GM21786 (cell line): ENCODE data around the gene GNB1L.

ENCODE experiments used
- ATAC-seq: cut with Tn5 transposase; IDR thresholded peaks from one replicate; pipeline ENCODE4 v1.9.1; 2021; ENCODE audit not compliant: unreplicated experiment

Gene GNB1L

DNA sequence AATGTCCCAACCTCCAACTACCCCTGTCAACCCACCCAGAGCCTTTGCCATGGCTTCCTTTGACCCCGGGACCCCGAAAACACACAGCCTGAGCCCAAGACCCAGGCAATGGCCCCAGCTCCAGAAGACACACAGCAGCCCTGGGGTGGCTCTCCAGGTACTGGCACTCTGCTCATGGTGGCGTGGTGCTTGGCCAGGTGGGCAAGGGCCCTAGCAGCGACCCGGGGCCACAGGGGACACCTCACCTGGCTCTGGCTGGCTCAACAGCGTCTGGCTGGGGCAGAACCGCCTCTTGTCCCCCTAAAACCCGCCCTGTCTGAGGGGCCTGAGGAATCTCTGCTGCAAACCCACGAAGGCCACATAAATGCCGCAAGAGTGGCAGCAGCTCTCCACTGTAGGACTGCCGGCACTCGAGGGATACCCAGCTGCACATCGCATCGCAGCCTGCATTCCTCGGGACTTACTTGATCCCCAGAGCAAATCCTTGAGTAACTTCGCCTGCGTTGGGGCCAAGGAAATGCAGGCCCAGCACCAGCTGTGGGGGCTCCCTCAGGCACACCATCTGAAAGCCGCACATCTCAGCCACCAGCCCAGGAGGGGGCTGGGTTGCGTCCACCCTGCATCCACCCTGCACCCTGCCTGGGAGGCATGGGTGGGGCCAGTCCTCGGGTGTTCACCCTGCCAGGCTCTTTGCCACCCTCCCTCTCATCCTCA lies 23.1 kb upstream of the GNB1L start:
- ATAC-seq, result no peak

DNA sequence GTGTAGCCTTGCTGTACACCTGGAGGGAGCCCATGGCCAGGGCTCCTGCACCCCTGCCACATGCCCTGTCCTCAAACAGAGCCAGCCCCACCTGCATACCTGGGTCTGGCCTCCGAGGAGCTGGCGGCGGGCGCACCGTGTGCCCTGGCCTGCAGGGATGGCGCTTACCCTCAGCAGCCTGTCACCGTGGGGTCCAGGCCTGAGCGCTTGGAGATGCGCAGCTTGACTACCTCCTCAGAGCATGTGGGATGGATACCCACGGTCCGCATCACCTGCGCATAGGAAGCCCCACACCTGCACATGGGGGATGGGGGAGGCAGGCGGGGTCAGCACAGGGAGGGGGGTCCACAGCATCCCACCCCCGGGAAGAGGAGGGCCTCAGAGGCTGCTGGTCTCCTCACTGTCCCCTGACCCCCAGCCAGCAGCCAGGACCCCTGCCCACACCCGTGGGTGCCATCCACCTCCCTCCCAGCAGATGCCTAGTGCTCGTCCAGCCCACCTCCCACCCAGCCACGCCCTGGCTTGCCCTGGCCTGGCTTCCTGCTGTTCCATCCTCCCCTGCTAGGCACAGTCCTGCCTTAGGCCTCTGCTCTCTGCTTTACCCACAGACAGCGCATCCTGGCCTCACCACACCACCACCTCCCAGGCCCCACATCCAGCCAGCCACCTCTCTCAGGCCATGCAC lies 22.4 kb upstream of the GNB1L start:
- ATAC-seq, result no peak

DNA sequence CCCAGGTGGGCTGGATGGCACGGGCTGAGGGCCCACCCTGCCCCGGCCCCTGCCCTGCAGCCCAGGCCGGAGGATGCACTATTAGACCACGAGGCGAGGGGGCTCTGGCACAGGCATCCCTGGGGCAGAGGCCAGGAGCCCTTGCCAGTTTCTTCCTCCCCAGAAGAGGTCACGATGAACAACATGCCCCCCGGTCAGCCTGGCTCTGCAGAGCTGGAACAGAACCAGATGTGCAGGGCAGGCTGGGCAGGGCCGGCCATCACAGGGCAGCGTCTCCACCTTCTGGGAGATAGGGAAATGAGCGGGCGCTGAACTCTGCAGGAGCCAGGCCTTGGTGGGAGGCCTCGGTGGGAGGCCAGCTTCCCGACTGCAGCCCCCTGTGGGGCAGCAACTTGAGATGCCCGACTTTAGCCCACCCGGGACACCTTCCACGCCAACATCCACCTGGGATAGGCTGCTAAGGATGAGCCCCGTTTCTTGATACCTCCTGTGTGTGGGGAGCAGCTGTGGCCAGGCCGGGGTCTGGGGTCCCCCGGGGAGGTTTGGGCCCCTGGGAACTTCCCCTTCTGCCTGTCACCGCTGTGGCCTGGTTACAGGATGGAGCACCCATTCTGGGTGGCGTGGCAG lies 21.8 kb upstream of the GNB1L start:
- no peak for ATAC-seq

DNA sequence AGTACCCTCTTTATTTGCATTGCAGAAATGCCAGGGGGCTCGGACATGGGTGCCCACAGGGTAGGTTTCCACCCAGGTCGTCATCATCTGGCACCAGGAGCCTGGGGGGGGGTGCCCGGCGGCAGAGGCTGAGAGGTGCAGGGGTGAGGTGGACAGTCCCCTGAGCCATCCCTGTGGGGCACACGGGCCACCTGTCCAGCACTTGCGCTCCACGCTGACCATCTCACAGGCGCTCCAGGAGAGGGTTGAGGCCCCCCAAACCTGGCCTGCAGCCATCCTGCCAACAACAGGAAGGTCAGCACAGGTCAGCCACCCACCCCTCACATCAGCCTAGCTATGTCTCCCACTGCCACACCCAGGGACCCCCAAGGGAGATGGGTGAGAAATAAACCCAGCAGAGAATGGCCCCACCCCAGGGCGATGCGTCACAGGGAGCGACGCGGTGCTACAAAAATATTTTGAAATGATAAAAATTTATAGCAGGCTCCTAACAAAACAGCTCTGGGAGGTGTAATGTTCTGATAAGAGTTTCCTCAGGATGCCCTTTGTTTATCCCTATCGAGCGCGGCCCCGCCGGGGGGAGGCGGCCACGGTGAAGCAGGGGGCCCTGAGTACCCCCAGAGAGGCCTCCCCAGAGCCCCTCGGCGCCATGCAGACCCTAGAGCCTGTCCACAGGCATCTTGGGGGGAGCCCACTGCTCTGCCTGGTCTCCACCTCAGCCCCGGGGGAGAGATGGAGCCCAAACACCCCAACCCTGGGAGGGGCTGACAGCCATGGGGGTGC lies 21.0 kb upstream of the GNB1L start:
- ATAC-seq, result no peak

DNA sequence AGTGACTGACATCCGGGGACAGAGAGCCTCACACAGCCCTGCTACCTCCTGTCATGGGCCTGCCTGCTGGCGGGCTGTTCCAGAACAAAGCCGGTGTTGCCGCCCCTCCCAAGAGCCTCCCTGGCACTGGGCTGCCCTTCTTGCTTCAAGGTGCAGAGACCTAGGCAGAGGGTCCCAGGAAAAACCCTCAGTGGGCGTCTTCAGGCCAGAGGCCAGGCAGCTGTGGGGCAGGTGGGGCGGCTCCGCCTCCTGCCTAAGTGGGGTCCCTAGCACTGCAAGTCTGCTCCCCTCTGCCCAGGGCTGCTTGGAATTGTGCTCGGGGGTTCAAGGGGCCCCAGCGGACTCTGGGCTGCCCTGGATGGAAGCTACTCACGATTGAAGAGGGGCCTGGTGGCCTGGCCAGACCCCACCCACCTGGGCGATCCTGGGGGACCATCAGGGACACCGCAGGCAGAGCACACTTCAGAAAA lies 20.4 kb upstream of the GNB1L start:
- no peak for ATAC-seq

DNA sequence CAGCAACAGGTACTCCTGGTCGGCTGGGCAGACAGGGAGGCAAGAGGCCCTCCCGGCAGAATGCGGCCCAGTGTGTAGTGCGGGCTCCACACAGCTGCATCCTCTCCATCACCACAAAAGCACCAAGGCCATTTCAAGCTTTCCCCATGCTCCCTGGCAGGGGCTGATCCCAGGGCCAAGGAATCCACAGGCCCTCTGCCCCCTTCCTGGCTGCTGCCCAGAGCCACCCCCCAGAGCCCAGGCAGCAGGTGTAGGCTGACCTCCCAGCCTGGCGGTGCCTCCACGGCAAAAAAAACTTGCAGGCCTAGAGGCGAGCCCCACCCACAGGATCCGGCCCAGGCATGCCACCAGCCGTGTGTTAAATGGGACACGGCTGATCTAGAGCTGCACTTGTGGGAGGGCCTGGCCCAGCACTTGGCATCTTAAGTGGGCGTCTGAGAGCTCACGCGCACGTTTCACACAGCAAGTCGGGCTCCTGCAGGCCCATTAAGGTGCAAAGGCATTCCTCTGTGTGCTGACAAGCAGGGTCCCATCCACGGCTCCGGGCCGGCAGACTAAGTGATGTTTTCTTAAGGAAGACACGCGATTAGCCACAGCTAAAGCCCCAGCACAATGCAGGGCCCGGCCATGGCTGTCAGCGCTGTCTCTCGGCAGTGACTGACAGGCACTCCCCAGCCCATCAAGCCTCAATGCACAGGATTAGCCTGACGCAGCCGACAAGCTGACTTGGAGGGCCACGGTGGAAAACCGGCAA lies 19.8 kb upstream of the GNB1L start:
- no peak for ATAC-seq

DNA sequence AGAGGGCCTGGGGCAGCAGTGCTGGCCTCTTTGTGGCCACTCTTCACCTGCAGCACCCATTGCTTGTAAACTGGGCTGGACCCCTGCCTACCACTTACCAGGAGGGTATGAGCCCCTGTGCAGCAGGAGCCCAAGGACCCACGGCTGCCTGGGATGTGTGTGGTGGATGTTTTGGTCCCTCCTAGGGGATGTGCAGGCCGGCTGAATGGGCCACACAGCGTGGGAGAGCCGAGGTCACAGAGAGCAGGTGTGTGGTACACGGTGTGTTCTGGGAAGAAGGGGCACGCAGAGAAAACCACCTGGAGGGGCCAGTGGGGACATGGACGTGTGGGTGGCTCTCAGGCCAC lies 19.3 kb upstream of the GNB1L start:
- ATAC-seq, result no peak

- ATAC-seq, result no peak
These were observed 18.7 kb upstream of the GNB1L start for GRCh38 chr22:19873138-19873959.

- ATAC-seq, result no peak
These were observed 18.1 kb upstream of the GNB1L start for GRCh38 chr22:19872779-19873137.

DNA sequence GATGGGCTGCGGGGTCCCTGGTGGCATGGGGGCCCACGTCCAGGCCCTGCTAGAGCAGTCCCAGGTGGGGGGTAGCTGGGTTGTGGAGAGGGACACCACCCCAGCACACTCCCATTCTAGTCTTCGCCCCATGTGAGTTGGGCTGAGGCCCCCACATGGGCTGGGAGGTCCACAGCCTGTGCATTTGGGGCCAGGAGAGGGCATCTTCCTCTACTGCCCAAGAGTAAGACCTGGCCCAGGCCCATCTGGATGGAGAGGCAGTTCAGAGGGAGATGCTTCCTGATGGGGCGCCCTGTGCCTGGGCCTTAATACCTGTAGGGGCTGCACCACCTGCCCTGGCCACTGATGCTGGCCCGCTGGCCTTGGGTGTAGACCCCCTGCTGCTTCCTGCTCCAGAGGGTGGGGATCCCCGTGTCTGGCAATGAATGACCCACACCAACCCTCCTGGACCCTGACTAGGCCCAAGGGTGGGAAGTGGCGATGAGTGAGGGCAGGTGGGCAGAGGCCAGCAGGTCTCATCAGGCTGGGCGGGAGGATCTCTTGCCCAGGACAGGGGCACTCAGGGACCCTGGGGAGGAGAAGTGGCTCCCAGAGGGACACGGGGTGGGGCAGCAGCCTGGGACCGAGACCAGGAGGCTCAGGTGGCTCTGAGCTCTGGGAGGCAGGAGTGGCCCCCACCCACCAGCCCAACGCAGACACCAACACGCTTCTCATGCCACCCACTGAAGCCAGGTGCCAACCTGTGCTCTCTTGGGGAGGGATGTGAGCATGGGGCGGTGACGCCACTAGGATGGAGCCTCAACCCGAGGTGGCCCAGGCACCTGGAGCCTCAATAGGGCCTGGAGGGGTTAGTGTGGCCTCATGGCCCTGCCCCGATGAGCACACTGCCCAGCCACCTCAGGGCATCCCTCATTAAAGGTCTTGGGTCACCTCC lies 17.4 kb upstream of the GNB1L start:
- ATAC-seq, result no peak

- no peak for ATAC-seq
These were observed 16.6 kb upstream of the GNB1L start for GRCh38 chr22:19871023-19871844.

GRCh38 chr22:19870153-19871022 lies 15.7 kb upstream of the GNB1L start:
- no peak for ATAC-seq

DNA sequence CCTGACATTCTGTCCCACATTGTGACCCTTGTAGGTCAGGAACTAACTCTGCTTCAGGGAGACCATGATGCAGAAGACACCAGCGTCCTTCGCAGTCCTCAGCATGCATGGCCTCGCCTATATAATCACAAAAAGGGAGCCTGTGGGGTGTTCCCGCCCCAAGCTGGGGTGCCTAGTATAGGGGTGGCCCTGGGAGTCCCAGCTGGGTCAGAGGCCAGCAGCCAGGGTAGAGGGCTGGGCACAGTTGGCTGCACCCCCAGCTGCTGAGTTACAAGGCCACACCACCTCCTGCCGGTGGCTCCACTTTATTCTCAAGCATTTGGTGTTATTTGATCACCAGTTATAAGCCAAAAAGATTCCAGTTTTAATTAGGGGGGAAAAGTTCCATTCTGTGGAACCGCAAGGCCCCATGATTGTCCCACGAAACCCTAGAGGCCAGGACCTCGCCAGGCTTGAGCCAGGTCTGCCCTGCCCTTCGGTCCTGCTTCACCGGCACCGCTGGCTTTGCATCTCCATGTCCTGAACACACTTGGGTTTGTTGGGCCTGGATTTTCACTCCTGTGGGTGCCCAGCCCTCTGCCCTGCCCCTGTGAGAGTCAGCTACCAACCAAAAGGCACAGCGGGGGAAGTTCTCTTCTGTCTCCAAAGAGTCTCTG lies 15.0 kb upstream of the GNB1L start:
- no peak for ATAC-seq

- no peak for ATAC-seq
These were observed 14.2 kb upstream of the GNB1L start for GRCh38 chr22:19868773-19869471.

GRCh38 chr22:19868333-19868732 lies 13.7 kb upstream of the GNB1L start:
- no peak for ATAC-seq

- ATAC-seq, result no peak
These were observed 12.9 kb upstream of the GNB1L start for GRCh38 chr22:19867617-19868016.
